H7 (cell line): ENCODE results near the gene TLR5. TPM values are rescaled to one million over a fixed set of nuclear protein-coding genes. Genes with fewer than 3 reads are reported as not detected.
A peak's percentile ranks its signal among the peaks of the same experiment; 100 is the strongest.

ENCODE experiments used
- DNase-seq: peaks from one replicate; pipeline ENCODE4 v3.0.0; 2012
- H3K27me3 ChIP-seq: 2 replicates; pipeline ENCODE4 v1.6.0; 2011; ENCODE audit warnings: mild to moderate bottlenecking, low read length; ENCODE audit not compliant: control insufficient read depth, insufficient read depth
- H3K36me3 ChIP-seq: replicated peaks from 2 replicates; pipeline ENCODE4 v1.5.1; 2011; ENCODE audit warnings: low read length; ENCODE audit not compliant: control insufficient read depth, insufficient read depth
- H3K4me3 ChIP-seq: 2 replicates; pipeline ENCODE4 v1.5.1; 2011; ENCODE audit warnings: low read depth, mild to moderate bottlenecking, control low read depth, low read length, moderate library complexity; ENCODE audit not compliant: insufficient read depth
- total RNA-seq: library from RNA; depleted of rRNA; stranded (reverse); fragments of >200 nt; shearing (Covaris generic); gene quantifications from 2 replicates; pipeline ENCODE4 v1.2.3, GENCODE V29; 2014

The TLR5 gene
- total RNA-seq, 1 experiment from 2014 or later = 0.17 TPM

DNA sequence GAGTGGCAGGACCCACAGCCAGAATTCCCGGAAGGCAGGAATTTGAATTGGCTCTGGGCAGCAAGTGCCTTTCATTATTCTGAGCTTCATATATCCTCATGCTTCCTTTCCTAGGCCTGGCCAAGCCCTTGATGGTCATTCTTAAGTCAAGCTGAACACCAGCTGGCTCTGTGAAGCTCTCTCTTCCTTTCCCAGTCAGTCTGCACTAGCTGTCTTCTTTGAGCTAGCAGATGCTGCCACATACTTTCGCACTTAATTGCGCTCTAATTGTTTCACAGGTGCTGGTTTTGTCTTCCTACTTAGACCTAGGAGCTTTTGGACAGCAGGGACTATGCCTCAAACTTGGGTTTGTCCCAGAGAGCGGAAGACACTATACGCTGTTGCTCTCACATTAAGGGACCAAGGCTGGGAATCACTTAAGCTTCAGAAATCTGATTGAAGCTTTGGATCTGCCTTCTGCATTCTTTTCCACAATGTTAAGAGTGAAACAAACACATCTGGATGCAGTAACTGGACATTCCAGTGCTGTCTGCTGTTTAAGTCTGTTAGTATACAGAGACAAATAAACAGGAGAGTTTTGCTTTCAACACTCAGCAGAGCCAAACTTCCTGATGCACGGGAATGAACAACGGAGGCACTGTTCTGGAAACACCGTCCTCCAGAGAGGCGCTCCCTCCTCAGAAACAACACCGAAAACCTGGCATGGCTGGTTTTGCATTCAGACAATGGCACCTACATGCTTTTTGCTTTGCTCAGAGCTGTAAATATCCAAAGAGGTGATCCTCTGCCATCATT, 2.2 kb downstream of the TLR5 start:
- Histone ChIP-seq H3K36me3 (no peaks in the 10 kb centered on the region), H3K27me3 (peaks cover 20% of the 10 kb centered on the region), H3K4me3 (no peak overlapping the region)
- no peak for DNase-seq

DNA sequence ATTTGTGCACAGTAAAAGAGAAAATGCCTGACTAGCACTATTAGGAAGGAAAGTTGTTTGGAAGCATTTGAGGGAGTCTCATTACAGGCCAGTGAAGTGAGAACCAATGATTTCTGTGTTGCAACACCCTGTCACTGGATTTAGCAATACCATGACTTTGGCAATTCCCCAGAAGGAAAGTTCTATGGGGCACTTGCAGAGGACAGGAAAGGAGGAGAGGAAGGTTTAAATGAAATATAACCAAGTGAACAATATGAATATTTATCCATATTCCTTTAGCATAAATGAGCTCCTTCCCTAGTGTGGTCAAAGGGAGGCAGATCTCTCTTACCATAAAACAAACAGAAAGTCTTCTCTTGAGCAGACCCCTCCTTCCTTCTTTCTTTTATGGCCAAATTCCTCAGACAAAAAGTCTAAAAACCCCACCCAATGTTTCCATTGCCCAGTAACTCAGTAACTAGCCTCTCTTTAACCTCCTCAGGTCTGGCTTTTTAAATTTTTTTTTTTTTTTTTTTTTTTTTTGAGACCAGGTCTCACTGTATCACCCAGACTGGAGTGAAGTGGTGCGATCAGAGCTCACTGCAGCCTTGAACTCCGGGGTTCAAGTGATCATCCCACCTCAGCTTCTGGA, 5.5 kb downstream of the TLR5 start:
- no peak overlapping the region for H3K4me3 ChIP-seq
- peaks cover 30% of the 10 kb centered on the region for H3K27me3 ChIP-seq
- H3K36me3 ChIP-seq = no peaks in the 10 kb centered on the region
- DNase-seq = no peak

DNA sequence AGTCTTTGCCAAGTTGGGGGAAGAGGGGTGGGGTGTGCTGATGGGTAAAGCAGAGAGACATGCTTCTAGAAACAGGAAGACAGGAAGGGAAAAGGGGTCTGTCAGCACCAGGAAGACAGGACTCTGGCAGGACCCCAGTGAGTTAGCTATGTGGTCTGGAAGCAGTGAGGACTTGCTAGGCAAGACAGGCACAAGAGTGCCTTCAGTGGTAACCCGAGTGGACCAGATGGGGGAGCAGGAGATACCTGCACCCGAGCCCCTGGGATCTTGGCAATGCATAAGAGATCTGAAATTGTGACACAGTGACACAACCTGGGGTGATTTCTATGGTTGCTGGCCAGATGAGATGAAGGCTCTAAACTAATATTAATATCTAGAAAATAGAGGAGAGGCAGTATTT, 7.0 kb downstream of the TLR5 start:
- no peaks in the 10 kb centered on the region for H3K36me3 ChIP-seq
- no peak overlapping the region for H3K4me3 ChIP-seq
- DNase-seq = peak; percentile 68
- H3K27me3 ChIP-seq = peaks cover 25% of the 10 kb centered on the region

DNA sequence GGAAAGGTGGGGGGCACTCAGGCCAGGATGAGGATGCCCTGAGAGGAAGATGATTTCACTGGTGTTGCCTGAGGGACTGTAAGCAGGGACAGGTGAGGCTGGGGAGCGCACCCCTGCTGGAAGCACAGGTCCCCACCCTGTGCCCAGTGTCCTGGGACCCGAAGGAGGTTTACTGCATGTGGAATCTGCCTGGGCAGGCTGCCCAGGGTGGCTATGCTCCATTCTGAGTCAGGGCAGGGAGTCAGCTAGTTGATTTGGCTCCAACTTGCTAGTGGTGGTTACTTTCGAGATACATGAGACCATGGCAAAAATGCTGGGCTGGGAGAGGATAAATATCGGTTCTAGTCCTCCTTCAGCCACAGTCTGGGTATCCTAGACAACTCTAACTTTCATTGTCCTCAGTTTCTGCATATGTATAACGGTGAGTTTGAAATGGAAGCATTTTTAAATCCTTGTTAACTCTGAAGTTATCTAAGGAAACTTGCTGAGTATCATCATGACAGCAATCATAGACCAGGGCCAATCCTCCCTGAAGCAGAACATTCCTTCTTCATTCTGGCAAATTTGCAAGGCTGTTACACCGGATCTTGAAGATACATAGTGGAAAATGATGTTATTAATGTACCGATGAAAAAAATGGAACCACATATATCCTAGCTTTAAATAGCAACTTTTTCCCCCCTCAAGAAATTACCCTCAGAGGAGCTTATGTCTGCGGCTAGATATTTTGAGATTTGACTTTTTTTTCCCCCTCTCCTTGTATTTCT, 7.7 kb downstream of the TLR5 start:
- no peak overlapping the region for H3K4me3 ChIP-seq
- no peak for DNase-seq
- H3K27me3 ChIP-seq = peaks cover 26% of the 10 kb centered on the region
- no peaks in the 10 kb centered on the region for H3K36me3 ChIP-seq

DNA sequence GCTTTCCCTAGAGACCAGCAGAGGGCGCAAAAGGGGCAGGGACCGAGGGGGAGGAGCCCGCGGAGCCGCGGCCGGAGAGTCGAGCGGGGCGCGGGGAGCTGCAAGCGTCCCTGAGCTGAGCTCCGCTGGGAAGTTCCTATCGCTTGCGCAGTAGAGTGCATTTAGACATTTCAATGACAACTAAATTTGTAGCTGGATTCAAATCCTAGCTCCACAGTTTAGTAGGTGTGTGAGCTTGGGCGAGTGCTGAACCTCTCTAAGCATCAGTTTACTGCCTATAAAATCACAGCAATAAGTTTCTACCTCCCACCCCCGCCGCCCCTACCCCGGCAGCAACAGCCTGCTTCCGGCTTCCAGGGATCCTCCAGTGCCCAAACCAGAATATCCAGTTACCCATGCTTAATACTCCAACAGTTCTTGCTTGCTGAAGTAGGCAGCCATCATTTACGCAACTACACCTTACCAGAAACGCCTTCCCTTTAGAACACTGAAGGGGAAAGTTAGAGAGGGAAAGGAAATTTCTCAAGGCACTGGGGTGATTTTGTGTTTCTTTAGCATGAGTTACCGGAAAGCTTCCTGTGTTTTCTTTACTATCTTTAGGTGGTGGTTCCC, 9.1 kb downstream of the TLR5 start:
- Histone ChIP-seq H3K27me3 (peaks cover 33% of the 10 kb centered on the region), H3K36me3 (no peaks in the 10 kb centered on the region)

DNA sequence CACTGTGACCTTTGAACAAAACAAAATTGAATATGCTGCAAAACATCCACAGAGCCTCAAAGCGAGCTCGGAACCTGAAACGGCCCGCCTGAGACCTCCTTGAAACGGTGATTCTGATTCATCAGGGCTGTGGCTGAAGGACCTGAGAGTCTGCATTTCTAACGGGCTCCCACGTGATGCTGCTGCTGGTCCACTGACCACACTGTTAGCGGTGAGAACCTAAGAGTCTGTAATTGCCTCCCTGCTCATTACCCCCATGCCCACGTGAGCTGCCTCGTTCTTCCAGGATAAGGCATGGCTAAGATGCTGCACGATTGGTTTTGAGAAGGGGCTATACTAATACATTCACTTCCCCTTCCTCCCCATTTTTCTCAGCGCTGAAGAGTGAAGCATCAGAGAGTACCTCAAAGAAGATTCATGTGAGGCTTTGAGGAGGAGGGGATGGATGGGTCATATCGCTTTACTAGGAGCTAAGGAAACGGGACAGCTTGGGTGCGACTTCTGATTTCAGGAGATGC, 9.7 kb downstream of the TLR5 start:
- peak overlapping the region; percentile 8; the same call in 1 of the 2 replicates for H3K4me3 ChIP-seq
- no peaks in the 10 kb centered on the region for H3K36me3 ChIP-seq
- no peak for DNase-seq
- H3K27me3 ChIP-seq = peaks cover 33% of the 10 kb centered on the region

More for the DNA sequence above, 9.1 kb downstream of the TLR5 start:
- H3K4me3 ChIP-seq = peak overlapping the region; percentile 54
- DNase-seq = peak; percentile 95

DNA sequence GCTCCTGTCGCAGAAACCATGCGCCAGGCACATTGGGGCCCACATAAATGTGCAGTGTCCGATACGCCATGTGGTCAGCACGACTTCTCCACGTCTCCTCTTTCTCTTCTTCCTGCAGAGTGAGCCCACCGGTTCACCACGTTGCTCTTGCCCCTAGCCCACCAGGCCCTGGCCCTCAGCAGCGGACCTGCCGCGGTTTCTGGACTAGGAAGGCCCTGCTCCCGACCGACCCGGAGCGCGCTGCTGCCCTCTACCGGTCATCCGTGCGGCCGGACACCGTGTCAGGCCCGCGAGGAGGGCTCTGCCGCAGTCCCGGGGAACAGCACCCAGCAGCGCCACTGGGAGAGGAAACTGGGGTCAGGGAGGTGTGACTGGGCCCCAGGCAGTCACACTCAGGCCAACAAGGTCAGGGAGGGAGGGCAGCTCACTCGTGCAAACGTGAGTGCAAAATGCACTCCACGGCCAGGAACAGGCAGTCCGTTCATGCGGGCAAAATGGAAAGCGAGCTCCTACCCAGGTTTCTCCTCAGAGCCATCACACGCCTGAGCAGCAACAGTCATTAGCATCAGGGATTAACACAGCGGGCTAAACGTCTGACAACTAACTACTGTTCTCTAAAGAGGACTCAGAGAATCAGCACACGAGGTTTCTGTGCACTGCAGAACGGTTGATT, 13.7 kb downstream of the TLR5 start:
- peak overlapping the region; percentile 25 for H3K4me3 ChIP-seq
- peaks cover 27% of the 10 kb centered on the region for H3K27me3 ChIP-seq
- DNase-seq = peak; percentile 93
- H3K36me3 ChIP-seq = no peaks in the 10 kb centered on the region

DNA sequence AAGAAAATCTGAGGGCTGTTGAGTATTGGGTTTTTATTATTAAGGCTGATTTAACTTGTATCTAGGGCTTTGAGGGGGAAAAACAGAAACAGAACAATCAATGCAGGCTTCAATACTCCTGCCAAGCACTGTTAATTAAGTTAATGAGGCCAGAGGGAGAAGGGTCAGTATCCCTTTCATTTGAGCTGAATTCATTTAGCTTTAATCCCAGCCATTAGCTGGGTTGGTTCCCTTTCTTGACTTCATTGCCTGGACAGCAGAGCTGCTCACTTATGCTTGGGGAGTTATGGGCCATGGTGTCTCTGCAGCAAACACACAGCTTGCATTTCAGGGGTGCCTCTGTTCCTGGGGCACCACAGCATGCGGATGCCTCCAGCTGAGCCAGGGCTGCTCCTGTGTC, 16.3 kb downstream of the TLR5 start:
- H3K4me3 ChIP-seq = no peak overlapping the region
- no peak for DNase-seq
- H3K27me3 ChIP-seq = peaks cover 22% of the 10 kb centered on the region
- no peaks in the 10 kb centered on the region for H3K36me3 ChIP-seq

DNA sequence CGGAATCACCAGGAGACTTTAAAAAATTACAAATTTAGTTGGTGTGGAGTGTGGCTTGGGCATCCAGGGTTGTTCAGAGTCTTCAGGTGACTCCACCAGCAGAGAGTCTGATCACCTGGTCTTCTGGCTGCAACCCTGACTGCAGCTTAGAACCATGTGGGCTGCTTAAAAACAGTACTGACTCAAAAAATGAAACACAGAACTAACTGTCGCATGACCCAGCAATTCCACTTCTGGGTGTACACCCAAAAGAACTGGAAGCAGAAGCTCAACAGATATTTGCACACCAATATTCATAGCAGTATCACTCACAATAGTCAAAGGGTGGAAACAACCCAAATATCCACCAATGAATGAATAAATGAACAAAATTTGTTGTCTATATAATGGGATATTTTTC, 17.3 kb downstream of the TLR5 start:
- Histone ChIP-seq H3K4me3 (no peak overlapping the region), H3K27me3 (peaks cover 19% of the 10 kb centered on the region), H3K36me3 (no peaks in the 10 kb centered on the region)
- no peak for DNase-seq

DNA sequence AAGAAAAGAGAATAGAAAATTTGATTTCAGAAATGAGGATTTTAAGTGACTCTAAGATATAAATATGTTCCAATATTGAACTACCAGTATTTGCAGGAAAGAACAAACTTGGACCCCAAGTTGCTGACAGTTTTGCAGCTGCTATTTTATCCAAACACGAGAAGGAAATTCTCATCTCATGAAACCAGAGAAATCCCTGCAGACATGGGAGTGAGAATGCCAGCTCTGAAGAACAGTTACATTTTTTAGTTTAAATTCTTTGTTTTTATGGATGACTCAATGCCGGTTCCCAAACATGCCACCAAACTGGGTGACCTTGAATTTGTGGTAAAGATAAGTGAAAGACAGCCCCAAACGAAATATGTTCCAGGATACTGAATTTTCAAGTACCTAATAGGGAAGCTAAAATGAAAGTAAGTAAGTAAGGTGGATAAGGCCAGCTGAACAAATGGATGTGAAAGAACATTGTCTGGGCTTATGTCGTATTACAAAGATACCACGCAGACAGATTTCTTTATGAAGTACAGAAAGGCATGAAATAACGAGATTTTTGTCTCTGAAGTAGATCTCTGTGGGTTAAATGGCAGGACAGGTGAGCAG, 19.9 kb downstream of the TLR5 start:
- Histone ChIP-seq H3K36me3 (no peaks in the 10 kb centered on the region), H3K27me3 (peaks cover 8% of the 10 kb centered on the region), H3K4me3 (no peak overlapping the region)
- DNase-seq = no peak

DNA sequence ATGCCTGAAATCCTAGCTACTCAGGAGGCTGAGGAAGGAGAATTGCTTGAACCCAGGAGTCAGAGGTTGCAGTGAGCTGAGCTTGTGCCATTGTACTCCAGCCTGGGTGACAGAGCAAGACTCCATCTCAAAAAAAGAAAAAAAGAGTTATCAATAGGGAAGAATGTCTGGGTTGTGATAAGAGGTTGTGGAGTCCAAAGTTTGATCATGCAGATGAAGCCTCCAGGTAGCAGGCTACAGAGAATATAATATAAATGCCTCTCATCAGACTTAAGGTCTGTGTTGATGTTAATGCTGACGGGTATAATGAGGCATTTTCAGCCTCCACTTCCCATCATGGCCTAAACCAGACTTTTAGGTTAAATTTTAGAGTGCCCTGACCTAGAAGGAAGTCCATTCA, 24.6 kb downstream of the TLR5 start:
- H3K4me3 ChIP-seq = no peak overlapping the region
- DNase-seq = no peak
- H3K36me3 ChIP-seq = no peaks in the 10 kb centered on the region
- H3K27me3 ChIP-seq = peaks cover 6% of the 10 kb centered on the region; the same call in 1 of the 2 replicates

DNA sequence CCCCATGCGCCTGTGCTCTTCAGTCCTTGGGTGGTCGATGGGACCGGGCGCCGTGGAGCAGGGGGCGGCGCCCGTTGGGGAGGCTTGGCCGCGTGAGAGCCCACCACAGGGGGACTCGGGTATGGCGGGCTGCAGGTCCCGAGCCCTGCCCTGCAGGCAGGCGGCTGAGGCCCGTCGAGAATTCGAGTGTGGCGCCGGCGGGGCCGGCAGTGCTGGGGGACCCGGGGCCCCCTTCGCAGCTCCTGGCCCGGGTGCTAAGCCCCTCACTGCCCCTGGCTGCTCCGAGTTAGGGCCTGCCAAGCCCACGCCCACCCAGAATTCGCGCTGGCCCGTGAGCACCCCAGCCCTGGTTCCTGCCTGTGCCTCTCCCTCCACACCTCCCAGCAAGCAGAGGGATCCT, 26.1 kb downstream of the TLR5 start:
- no peaks in the 10 kb centered on the region for H3K27me3 ChIP-seq
- H3K36me3 ChIP-seq = no peaks in the 10 kb centered on the region
- DNase-seq = no peak
- no peak overlapping the region for H3K4me3 ChIP-seq

DNA sequence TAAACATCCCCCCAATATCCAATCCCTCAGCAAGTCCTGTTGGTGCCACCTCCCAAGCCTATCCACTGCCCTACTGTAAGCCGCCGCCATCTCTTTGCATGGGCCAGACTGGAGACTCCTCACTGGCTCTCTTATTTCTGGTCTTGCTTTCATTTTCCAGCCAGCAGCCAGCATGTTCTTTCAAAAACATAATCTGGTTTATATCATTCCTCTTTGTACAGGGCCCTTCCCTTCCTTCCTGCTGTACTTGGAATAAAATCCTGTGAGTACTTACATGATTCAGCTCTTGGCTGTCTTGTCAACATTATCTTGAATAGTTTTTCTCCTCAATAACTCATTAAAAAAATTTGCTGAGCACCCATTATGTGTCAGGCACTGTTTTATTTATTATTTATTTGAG, 28.2 kb downstream of the TLR5 start:
- no peaks in the 10 kb centered on the region for H3K27me3 ChIP-seq
- DNase-seq = no peak
- no peaks in the 10 kb centered on the region for H3K36me3 ChIP-seq
- H3K4me3 ChIP-seq = no peak overlapping the region

DNA sequence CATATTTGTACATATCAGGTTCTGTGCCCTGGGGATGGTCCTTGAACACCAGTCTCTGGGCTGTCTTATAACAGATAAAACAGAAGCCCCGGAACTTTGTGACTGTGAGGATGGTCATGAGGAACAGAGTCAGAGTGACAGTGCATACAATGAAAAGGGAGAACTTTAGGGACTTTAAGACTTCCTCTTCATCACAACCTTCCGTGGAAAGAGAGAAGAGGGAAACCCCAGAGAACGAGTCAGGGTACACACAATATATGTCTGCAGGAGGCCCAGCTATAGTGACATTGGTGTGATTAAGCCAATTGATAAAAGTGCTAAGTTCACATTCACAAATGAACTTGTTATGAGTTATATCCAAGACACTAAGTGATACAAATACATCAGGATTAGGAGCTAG, 32.1 kb downstream of the TLR5 start:
- no peaks in the 10 kb centered on the region for H3K27me3 ChIP-seq
- no peaks in the 10 kb centered on the region for H3K36me3 ChIP-seq
- no peak for DNase-seq
- H3K4me3 ChIP-seq = no peak overlapping the region
